RWPE2 (cell line): ENCODE data around the gene GPR171.

Source experiments
- ATAC-seq: fragments of 200-7000 bp; cut with Tn5 transposase; 3 replicates; pipeline ENCODE4 v1.9.1; 2021; ENCODE audit warnings: low read depth
- DNase-seq: peaks from one replicate; pipeline ENCODE4 v3.0.0-alpha.2; 2020; ENCODE audit warnings: low spot score
- H3K27ac ChIP-seq: fragments of 450-650 bp; 2 replicates; pipeline ENCODE4 v1.5.1; 2017; ENCODE audit warnings: mild to moderate bottlenecking; ENCODE audit not compliant: poor library complexity, severe bottlenecking
- H3K27me3 ChIP-seq: fragments of 250-450 bp; sonication (Bioruptor Pico); 2 replicates; pipeline ENCODE4 v1.5.1; 2021; ENCODE audit warnings: mild to moderate bottlenecking, moderate library complexity; ENCODE audit not compliant: insufficient read depth, poor library complexity, severe bottlenecking
- H3K36me3 ChIP-seq: fragments of 250-450 bp; sonication (Bioruptor Pico); 2 replicates; pipeline ENCODE4 v1.5.1; 2020; ENCODE audit warnings: low read depth, mild to moderate bottlenecking, moderate library complexity
- H3K4me1 ChIP-seq: fragments of 250-450 bp; sonication (Bioruptor Pico); 2 replicates; pipeline ENCODE4 v1.5.1; 2021; ENCODE audit warnings: mild to moderate bottlenecking, moderate library complexity; ENCODE audit not compliant: insufficient read depth, poor library complexity, severe bottlenecking
- H3K4me3 ChIP-seq: fragments of 250-450 bp; sonication (Bioruptor Pico); 2 replicates; pipeline ENCODE4 v1.5.1; 2021; ENCODE audit warnings: mild to moderate bottlenecking, moderate library complexity; ENCODE audit not compliant: severe bottlenecking
- H3K9me3 ChIP-seq: fragments of 250-450 bp; sonication (Bioruptor Pico); 2 replicates; pipeline ENCODE4 v1.5.1; 2021; ENCODE audit warnings: mild to moderate bottlenecking, moderate library complexity; ENCODE audit not compliant: severe bottlenecking
- CTCF ChIP-seq: fragments of 450-650 bp; IDR thresholded peaks from one replicate; pipeline ENCODE4 v1.5.1; 2017; ENCODE audit warnings: mild to moderate bottlenecking, moderate library complexity; ENCODE audit not compliant: poor library complexity, severe bottlenecking

The GPR171 gene

DNA sequence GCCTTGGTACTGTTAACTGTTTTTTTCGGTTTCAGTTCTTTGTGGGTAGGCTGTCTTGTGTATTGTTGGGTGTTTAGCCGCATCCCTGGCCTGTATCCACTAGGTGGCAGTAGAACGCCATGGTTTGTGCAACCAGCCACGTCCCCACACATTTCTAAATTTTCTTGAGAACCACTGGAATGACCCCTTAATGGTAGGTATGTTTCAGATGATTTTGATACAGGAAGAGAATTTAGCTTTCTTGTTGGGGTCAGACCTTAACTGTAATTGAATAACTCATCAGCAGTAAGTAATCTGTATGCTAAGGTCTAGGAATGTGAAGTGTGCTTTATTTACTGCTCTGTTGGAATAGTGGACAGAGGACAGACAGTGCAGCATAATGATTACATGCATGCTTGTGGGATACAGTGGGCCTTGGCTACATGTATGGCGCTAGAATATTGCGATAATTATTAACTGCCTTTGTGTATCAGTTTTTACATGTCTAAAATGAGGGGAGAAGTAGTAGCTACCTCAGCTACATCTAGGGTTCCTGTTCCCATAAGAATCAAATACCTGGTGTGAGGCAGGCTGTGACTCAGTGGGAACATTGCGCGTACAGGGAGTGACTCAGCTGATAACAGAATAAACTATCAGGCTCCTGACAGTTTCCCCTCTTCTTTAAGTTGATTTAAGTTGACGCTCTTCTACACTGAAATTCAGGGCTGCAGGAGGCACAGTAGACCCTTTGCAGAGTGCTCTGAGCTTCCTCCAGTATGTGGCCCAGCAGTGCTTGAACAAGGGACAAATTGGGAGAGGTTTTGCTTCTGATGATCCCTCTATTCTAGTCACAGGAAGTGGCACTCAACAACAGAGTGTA is 25.0 kb upstream of the GPR171 start:
- ATAC-seq = peak; percentile 88
- H3K4me1 ChIP-seq = peaks cover 25% of the 10 kb centered on the region
- no peak for DNase-seq
- no peak overlapping the region for H3K4me3 ChIP-seq
- H3K27me3 ChIP-seq = no peaks in the 10 kb centered on the region
- H3K36me3 ChIP-seq = no peaks in the 10 kb centered on the region
- H3K9me3 ChIP-seq = no peaks in the 10 kb centered on the region
- TF ChIP-seq CTCF = peak; percentile 95
- H3K27ac ChIP-seq = peak overlapping the region; percentile 25

DNA sequence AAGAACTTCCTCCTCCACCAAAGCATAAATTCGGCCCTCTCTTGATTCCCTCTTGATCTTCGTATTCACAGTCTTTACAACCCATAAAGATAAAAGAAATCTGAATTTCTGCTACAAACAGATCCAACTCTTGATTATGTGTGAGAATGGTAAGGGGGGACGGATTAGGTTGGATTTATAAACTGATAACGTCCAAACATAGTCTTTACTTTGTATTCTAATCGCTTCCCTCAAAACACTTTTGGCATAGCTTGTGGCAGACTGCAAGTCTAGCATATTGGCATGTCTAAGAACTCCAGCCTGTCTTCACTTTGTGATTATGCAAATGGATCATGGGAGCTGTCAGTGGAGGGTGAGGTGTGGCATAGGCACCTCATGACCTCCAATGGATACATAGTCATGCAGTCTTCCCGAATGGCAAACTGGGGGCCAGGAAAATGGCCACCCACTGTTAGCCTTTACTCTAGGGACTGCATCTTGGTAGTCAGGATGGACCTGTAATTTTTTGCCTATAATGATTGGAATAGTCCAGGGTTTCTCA is 24.3 kb upstream of the GPR171 start:
- no peaks in the 10 kb centered on the region for H3K27me3 ChIP-seq

DNA sequence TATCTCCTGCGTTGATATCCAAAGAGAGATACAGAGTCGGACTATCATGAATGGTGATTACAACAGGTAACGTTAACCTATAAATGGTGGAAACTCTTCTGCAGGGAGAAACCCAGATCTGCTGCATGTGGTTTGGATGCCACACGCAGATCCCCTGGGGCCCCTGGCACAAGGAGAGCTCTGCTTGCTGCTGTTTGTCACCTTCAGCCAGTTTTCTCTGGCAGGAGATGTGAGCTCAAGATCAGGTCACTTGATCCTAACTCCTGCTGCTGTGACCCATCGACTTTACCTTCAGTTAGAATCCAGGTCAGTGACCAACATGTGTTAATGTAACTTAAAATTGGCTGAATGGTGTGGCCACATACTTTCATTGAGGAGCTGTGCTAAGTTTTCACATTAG is 23.8 kb upstream of the GPR171 start:
- no peaks in the 10 kb centered on the region for H3K9me3 ChIP-seq
- TF ChIP-seq CTCF = no peak
- peak overlapping the region; percentile 14 for H3K27ac ChIP-seq
- H3K36me3 ChIP-seq = no peaks in the 10 kb centered on the region
- H3K4me3 ChIP-seq = no peak overlapping the region
- ATAC-seq (no peak), DNase-seq (no peak)
- H3K4me1 ChIP-seq = peaks cover 25% of the 10 kb centered on the region
- no peaks in the 10 kb centered on the region for H3K27me3 ChIP-seq

More for the DNA sequence above, 24.3 kb upstream of the GPR171 start:
- TF ChIP-seq CTCF = no peak
- ATAC-seq (no peak), DNase-seq (no peak)
- Histone ChIP-seq H3K4me1 (peaks cover 25% of the 10 kb centered on the region), H3K36me3 (no peaks in the 10 kb centered on the region), H3K27ac (no peak overlapping the region), H3K9me3 (no peaks in the 10 kb centered on the region), H3K4me3 (no peak overlapping the region)

- DNase-seq (no peak), ATAC-seq (peak; percentile 65)
- no peak for TF ChIP-seq CTCF
- no peaks in the 10 kb centered on the region for H3K27me3 ChIP-seq
- H3K9me3 ChIP-seq = no peaks in the 10 kb centered on the region
- H3K4me3 ChIP-seq = no peak overlapping the region
- no peaks in the 10 kb centered on the region for H3K36me3 ChIP-seq
- H3K27ac ChIP-seq = peak overlapping the region; percentile 14
- peaks cover 25% of the 10 kb centered on the region for H3K4me1 ChIP-seq
Measured at GRCh38 chr3:151226088-151226563, 23.1 kb upstream of the GPR171 start.
